Rectal smooth muscle tissue (tissue), 1 donor: ENCODE results near the gene POLG.
"Not testable (repeated sequence)": the region's sequence is repeated elsewhere in the genome, so short reads cannot be mapped to it uniquely, and the experiment has no call there.

ENCODE experiments used
- H3K27ac ChIP-seq: one replicate; pipeline ENCODE4 v1.7.0; 2013; ENCODE audit warnings: low read depth, low read length, inconsistent platforms
- H3K27me3 ChIP-seq: one replicate; pipeline ENCODE4 v1.7.0; 2013; ENCODE audit warnings: low read length; ENCODE audit not compliant: control insufficient read depth, insufficient read depth
- H3K36me3 ChIP-seq: one replicate; pipeline ENCODE4 v1.7.0; 2013; ENCODE audit warnings: low read length; ENCODE audit not compliant: control insufficient read depth, insufficient read depth
- H3K4me1 ChIP-seq: one replicate; pipeline ENCODE4 v1.7.0; 2013; ENCODE audit warnings: low read length; ENCODE audit not compliant: control insufficient read depth, insufficient read depth
- H3K4me3 ChIP-seq: one replicate; pipeline ENCODE4 v1.7.0; 2013; ENCODE audit warnings: low read length
- H3K9ac ChIP-seq: one replicate; pipeline ENCODE4 v1.7.0; 2013; ENCODE audit warnings: low read length

Gene POLG

DNA sequence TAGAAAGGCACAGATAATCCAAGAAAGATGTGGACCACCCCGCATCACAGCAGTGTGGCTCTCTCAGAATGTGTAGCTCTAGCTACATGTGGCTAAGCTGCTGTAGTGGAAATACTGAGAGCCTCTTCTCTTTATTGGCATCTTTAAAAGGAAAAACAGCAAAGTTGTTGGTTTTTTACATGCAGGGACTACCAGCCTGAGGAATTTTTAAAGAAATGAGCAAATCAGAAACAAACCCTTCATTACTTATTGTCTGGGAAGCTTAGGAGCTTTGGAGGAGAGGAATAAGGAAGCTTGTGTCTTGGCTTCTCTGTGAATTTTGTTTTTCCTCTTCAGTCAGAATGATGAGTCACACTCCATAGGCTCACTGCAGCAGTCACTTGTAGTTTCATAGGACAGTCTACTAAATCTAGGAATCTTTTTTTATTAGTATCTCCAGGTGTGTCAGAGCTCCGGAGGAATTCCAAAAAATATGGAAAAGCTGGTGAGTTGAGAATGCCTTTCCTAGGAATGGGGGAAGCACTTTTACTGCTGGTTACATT is 27.5 kb downstream of the POLG start:
- Histone ChIP-seq H3K4me3 (no peak overlapping the region), H3K27me3 (no peaks in the 10 kb centered on the region), H3K9ac (no peak overlapping the region), H3K36me3 (no peaks in the 10 kb centered on the region), H3K27ac (no peak overlapping the region), H3K4me1 (no peaks in the 10 kb centered on the region)

DNA sequence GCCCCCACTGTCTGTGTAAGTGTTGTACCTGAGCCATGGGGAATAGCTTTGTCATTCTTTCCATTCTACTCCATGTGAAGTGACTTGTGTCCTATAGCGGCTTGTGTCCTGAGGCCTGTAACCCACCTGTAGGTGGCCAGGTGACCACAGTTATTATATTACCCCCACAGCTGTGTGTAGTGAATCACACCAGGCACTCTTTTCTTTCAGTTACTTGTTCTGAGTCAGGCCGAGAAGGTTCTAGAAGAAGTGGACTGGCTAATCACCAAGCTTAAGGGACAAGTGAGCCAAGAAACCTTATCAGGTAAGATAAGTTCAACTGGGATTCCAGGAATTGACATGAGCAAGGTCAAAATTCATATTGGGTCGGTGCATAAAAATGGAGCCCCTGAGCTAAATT is 29.2 kb downstream of the POLG start:
- Histone ChIP-seq H3K27me3 (no peaks in the 10 kb centered on the region), H3K4me1 (no peaks in the 10 kb centered on the region), H3K27ac (no peak overlapping the region), H3K36me3 (no peaks in the 10 kb centered on the region), H3K9ac (no peak overlapping the region), H3K4me3 (no peak overlapping the region)

DNA sequence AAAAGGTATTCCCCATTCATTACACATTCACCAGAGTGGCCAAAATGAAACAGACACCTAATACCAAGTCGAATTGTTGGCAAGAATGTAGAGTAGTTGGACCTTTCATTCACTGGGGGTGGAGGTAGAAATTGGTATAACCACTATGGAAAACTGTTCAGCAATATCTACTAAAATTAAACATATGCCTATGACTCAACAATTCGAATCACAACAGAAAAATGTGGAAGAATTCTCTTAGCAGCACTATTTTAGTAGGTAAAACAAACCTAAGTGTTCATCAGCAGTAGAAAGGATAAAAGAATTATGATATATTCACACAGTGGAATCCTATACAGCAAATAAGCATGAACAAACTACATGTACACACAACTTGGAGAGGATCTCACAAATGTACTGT is 30.6 kb downstream of the POLG start:
- no peak overlapping the region for H3K9ac ChIP-seq
- no peaks in the 10 kb centered on the region for H3K4me1 ChIP-seq
- H3K36me3 ChIP-seq, result no peaks in the 10 kb centered on the region
- no peak overlapping the region for H3K4me3 ChIP-seq
- H3K27ac ChIP-seq, result no peak overlapping the region
- no peaks in the 10 kb centered on the region for H3K27me3 ChIP-seq

DNA sequence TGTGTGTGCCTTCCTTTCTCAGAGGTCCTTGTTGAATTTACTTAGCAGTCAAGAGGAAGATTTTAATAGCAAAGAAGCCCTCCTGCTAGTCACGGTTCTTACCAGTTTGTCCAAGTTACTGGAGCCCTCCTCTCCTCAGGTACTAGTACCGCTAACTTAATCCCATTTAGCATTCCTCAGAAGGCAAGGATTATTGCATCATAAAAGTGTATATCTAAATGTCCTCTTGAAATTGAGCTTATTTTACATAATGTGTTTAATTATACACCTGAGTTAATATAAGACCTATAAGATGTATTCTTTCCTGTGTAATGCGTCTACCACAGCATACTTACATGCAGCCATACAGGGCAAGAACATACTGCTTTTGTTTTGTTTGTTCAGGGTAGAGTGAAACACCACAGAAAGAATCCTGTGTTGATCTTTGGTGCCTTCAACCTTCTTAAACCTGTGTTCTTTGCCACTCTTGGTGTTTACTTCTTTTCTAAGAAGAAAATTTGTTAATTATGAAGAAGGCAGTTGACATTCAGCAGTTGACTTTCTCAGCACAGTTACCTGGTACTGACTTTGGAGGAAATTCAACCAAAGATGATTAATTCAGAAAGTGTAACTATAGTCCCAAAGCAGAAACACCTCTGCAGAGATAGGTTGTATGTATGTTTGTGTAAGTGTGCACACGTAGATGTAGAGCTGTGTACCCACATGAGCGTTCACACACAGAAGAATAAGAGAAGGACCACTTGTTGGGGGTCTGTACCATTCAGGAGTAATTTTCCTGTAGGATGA is 33.1 kb downstream of the POLG start:
- no peak overlapping the region for H3K27ac ChIP-seq
- no peaks in the 10 kb centered on the region for H3K27me3 ChIP-seq
- H3K4me3 ChIP-seq, result no peak overlapping the region
- no peaks in the 10 kb centered on the region for H3K36me3 ChIP-seq
- H3K4me1 ChIP-seq, result no peaks in the 10 kb centered on the region
- no peak overlapping the region for H3K9ac ChIP-seq

DNA sequence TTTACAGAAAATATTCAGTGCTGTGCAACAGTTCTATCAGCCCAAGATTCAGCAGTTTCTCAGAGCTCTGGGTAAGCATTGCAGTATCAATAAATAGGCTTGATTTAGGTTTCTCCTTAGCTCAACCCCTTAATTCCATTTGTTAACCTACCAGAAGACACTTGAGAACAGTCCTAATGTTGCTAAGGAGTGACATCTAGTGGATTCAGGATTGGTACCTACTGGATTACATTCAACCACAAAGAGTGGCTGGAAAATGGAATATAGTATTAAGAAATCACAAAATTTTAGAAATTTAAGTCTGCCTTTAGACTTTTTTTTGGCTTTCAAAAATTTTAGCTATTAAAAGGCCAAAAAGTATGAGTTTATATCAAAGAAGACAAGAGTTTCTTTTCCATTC is 34.7 kb downstream of the POLG start:
- Histone ChIP-seq H3K36me3 (no peaks in the 10 kb centered on the region), H3K27ac (no peak overlapping the region), H3K27me3 (no peaks in the 10 kb centered on the region), H3K4me3 (no peak overlapping the region), H3K4me1 (no peaks in the 10 kb centered on the region), H3K9ac (no peak overlapping the region)

DNA sequence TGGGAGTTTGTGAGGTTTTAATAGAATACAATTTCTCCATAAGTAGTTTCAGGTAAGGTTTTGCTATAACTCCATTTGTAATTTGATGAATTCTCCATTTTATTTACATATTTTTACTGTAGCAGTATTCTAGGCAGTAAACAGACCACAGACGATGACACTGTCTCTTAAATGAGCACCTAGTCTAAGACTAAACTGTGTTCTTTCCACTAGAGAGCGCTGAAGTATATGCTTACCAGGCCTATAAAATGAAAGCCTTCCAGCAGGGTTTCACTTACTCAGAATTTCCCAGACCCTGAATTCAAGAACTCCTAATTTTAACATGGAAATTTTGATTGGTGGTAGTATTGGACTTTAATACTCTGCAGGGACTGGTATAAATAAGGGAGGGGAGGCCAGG is 41.6 kb downstream of the POLG start:
- Histone ChIP-seq H3K9ac (no peak overlapping the region), H3K27ac (no peak overlapping the region), H3K27me3 (no peaks in the 10 kb centered on the region), H3K4me3 (no peak overlapping the region), H3K4me1 (no peaks in the 10 kb centered on the region), H3K36me3 (no peaks in the 10 kb centered on the region)

DNA sequence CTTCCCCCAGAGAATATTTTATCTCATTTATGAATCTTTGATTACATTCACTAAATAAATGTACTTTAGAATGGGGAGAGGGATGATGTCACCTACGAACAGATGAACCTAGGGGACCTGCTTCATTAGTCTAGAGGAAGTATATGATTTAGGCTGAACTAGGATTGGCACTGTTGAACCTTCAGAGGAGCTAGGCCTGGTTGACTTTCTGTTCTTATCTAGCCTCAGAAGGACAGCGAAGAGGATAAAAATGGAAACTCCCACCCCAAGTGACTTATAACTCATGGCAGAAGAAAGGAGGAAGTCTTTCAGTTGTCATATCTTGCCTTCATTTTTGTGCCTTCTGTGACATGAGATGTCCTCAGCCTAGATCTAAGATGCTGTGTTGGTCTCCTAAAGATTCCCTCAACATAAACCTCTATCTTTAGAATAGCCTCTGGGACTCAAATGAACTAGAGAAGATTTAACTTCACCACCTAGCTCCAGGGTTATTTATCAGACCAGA is 42.6 kb downstream of the POLG start:
- Histone ChIP-seq H3K4me3 (no peak overlapping the region), H3K27me3 (no peaks in the 10 kb centered on the region), H3K4me1 (no peaks in the 10 kb centered on the region), H3K9ac (no peak overlapping the region), H3K36me3 (no peaks in the 10 kb centered on the region), H3K27ac (no peak overlapping the region)

DNA sequence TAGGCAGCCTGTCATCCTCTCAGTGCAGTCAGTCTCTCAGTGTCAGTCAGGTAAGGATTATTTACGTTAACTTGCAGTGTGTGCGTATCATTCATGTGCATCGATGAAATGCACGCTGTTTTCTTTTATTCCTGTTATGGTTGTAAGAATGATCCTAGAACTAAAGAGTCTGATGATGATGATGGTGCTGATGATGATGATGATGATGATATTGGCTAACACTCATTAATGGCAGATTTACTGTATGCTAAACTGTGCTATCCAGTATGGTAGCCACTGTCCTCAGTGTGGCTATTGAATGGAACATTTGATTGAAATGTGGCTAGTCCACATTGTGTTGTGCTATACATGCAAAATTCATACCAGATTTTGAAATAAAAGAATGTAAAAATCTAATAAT is 51.4 kb downstream of the POLG start:
- no peaks in the 10 kb centered on the region for H3K36me3 ChIP-seq
- no peak overlapping the region for H3K27ac ChIP-seq
- no peaks in the 10 kb centered on the region for H3K4me1 ChIP-seq
- no peak overlapping the region for H3K9ac ChIP-seq
- H3K27me3 ChIP-seq, result no peaks in the 10 kb centered on the region
- no peak overlapping the region for H3K4me3 ChIP-seq

DNA sequence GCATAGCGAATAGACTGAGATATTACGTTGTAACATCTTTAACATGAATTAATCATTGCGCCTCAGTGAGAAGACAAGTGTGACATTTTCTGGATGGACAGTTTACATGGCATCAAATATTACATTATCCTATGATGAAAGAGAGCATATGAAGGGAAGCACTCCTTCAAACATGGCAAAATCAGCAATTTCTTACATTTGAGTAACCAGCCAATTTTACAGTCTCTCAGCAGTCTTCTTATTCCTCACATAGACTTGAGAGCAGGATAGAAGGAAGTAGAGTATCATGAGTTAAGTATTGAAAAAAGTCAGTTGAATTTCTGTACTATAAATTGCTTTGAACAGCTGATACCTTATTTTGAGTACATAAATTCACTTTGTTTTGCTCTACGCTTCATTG is 52.0 kb downstream of the POLG start:
- Histone ChIP-seq H3K4me3 (no peak overlapping the region), H3K9ac (no peak overlapping the region), H3K36me3 (no peaks in the 10 kb centered on the region), H3K27me3 (no peaks in the 10 kb centered on the region), H3K27ac (no peak overlapping the region), H3K4me1 (no peaks in the 10 kb centered on the region)

DNA sequence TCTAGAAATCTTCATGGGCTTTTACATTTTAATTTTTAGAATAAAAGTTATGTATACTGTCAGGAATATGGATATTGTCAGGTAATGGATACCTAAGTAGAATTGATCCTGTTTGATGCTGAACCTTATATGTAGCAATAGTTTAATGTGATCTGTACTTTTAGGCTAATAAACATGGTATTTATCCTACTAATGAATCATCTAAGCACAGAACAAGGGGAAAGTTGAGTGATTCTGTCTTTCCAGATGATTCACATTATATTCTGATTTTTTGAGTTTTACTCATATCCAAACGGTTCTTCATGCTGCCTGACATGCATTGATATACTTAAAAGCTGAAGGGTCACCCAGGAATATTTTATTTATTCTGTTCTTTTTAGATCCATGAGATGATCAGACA is 56.3 kb downstream of the POLG start:
- Histone ChIP-seq H3K36me3 (no peaks in the 10 kb centered on the region), H3K4me1 (no peaks in the 10 kb centered on the region), H3K4me3 (no peak overlapping the region), H3K27ac (no peak overlapping the region), H3K9ac (no peak overlapping the region), H3K27me3 (no peaks in the 10 kb centered on the region)

DNA sequence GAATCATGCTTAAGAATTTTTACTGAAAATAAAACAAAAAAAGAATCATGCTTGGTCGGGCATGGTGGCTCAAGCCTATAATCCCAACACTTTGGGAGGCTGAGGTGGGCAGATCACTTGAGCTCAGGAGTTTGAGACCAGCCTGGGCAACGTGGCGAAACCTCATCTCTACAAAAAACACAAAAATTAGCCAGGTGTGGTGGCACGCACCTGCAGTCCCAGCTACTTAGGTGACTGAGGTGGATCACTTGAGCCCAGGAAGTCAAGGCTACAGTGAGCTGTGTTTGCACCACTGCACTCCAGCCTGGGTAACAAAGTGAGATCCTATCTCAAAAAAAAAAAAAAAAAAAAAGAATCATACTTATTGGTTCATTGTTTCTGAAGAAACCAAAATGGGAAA is 57.3 kb downstream of the POLG start:
- H3K9ac ChIP-seq, H3K4me3 ChIP-seq, H3K4me1 ChIP-seq, H3K27me3 ChIP-seq, H3K36me3 ChIP-seq, H3K27ac ChIP-seq: not testable (repeated sequence)
